HG03066 (cell line): ENCODE results near the gene NCOA5.

Experiments used
- ATAC-seq: cut with Tn5 transposase; IDR thresholded peaks from one replicate; pipeline ENCODE4 v1.9.1; 2021; ENCODE audit warnings: low read depth; ENCODE audit not compliant: unreplicated experiment

Gene NCOA5

DNA sequence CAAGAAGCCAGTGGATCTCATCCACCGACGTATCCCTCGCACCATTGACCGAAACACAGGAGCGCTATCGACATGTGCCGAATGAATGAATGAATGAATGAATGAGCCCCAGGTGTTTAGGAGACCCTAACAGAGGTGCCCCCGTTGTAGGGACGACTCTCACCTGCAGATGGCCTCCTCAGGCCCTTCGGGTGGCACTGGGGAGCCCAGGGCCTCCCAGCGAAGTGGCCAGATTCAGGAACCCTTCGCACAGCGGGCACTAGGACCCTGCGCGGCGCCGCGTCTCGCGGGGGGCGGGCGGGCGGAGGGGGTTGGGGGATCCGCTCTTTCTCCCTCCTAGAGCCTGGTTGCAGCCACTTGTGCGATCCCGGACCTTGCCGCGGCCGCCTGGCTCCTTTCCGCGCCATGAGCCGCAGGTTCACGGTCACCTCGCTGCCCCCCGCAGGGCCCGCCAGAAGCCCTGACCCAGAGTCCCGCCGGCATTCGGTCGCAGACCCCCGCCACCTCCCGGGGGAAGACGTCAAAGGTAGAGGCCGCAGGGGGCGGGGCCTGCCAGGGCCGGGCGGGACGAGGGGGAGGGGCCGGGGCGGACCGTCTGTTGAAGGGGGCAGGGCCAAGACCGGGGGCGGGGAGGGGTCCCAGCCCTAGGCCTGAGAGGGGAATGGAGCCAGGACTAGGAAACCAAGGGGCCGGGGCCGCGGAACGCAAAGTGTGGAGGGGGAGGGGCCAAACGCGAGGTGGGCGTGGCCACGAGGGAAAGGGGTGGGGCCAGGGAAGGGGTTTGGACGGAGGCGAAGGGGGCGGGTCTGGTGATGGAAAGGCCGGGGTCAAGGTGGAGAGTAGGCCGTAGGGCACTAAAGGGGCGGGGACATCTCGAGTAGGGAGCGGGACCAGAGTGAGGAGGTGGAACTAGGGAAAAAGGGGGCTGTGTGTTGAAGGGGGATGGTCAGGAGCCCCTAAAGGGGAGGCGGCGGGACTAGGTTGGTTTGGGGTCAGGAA lies 68.1 kb downstream of the NCOA5 start:
- no peak for ATAC-seq

DNA sequence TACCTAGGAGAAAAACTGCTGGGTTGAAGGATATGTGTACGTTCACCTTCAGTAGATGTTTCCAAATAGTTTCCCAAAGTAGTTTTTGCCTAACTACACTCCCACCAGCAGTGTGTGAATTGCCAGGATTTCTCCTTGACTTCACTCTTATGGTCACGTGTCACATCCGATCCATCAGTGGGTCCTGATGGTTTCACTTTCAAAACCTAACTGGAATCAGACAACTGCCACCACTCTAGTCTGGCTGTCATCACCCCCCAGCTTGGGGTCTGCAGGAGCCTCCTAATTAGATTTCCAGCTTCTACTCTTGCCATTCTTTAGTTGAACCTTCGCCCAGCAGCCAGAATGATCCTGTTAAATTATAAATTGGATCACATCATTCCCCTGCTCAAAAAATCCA lies 69.2 kb downstream of the NCOA5 start:
- ATAC-seq: no peak

DNA sequence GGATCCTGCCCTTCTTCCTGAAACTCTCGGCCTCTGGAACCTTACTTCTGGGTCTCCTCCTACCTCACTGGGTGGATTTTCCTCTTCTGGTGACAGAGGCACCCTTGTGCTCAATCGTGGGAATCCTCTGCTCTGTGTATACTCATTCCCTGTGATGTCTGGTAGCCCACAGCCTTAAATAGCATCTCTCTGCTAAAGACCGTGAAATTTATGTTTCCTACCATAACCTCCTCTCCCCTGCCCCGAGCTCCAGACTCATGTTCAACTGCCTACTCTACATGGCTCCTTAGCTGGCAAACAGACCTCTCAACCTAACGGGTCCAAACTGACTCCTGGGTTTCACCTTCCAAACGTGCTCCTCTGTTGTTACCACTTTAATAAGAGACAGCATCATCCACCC lies 71.2 kb downstream of the NCOA5 start:
- ATAC-seq: no peak

DNA sequence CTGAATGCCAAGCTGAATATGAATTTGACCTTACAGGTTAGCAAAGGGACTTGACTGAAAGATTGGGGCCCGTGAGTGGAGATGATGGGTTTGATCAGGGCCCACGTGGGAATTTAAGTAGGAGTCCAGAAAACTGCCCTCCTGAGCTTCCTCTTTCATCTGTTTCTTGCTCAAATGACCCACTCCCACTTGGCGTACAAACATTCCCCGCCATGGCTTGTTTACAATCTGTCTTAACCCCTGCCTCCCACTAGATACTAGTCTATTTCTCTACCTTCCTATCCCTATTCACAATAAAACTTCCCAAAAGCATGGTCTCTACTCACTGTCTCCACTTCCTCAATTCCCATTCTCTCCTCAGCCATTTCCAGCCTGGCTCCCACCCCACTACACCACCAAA lies 71.7 kb downstream of the NCOA5 start:
- ATAC-seq: no peak

DNA sequence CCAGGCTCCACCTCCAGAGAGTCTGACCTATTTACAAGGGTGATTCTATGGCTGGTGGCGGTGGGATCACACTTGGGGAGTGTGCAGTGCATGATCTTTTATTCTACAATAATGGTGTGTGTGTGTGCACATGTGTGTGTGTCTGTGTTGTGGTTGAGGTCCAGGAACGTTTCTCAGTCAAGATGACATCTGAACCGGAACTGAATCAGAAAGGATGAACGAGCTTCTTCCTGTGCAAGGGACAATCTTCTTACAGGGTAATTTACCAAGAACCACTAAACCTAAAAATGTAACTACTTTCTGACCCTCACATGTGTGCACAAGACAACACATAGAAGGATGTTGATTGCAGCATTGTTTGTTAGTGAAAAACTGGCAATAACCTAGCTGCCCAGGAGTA lies 72.5 kb downstream of the NCOA5 start:
- ATAC-seq: no peak

DNA sequence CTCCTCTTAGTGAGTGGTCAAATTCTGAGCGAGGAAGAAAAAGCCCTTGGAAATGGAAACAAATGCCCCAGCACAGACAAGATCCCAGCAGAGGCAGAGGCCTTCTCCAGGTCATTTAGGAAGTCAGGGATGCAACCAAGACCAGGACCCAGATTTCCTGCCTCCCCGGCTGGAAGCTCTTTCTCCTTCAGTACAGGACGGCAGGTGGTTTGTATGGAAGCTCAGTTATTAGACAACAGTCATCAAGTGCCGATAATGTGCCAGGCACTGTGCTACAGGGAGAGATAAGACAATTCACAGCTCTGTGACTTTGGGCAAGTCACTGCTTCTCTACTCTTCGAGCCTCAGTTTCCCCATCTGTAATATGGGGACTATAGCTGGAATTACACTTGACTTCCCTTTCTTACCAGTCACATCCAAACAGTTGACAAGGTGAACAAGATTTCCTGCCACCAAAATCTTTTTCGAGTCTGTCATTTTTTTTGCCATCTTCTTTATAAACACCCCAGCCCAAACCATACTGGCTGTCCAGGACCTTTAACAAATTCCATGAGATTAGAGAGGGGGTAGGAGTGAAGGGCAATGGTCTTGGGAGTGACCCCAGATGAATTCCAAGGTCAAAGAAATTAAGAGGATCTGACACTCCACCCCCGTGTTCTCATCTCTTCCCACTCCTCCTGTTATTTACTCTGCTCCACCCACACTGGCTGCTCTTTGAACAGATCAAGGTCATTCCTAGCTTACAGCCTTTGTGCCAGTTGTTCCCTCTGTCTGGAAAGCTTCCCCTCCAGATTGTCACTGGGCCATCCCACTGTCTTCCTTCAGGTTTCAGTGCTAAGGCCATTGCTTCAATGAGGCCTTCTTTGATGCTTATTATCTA lies 75.0 kb downstream of the NCOA5 start:
- no peak for ATAC-seq

DNA sequence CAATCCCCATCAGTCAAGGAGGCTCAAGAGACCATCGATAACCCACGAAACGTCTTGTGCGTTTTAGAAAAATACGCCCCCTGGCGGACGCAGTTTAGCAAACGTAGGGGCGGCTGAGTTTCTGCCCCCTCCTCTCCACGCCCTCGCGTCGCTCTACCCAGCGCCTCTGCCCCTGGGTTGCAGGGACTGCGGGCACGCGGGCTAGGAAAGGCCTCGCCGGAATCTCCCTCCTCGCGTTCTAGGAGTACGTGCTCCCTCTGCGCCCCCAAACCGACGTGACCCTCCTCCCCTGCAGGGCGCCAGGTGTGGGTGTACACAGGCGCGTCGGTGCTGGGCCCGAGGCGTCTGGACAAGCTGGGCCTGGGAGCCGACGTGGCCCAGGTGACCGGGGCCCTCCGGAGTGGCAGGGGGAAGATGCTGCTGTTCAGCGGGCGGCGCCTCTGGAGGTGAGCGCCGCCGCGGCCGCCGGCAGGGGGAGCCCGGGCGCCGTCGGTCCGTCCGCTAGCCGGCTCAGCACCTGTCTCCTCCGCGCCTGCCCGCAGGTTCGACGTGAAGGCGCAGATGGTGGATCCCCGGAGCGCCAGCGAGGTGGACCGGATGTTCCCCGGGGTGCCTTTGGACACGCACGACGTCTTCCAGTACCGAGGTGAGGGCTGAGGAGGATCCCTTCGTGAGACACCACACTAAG lies 75.8 kb downstream of the NCOA5 start:
- ATAC-seq: no peak

DNA sequence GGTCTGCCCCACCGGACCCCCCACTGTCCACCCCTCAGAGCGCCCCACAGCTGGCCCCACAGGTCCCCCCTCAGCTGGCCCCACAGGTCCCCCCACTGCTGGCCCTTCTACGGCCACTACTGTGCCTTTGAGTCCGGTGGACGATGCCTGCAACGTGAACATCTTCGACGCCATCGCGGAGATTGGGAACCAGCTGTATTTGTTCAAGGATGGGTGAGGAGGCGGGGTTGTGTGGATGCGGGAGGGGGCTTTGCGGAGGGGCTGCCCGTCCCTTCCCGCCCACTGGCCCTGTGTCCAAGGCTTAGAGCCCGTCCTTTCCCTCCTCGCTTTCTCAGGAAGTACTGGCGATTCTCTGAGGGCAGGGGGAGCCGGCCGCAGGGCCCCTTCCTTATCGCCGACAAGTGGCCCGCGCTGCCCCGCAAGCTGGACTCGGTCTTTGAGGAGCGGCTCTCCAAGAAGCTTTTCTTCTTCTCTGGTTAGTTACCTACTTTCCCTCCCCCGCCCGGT lies 76.4 kb downstream of the NCOA5 start:
- no peak for ATAC-seq

DNA sequence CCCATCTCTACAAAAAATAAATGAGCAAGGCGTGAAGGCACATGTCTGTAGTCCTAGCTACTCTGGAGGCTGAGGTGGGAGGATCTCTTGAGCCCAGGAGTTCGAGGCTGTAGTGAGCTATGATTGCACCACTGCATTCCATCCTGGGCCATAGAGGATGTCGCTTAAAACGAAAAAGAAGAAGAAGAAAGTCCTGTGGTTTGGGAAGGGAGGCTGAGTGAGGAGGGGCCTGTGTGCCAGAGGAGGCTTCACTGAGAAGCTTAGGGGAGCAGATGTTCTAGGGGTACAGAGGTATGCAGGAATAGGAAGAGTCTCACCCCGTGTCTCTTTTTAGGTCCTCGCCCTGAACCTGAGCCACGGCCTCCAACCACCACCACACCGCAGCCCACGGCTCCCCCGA lies 76.8 kb downstream of the NCOA5 start:
- no peak for ATAC-seq

DNA sequence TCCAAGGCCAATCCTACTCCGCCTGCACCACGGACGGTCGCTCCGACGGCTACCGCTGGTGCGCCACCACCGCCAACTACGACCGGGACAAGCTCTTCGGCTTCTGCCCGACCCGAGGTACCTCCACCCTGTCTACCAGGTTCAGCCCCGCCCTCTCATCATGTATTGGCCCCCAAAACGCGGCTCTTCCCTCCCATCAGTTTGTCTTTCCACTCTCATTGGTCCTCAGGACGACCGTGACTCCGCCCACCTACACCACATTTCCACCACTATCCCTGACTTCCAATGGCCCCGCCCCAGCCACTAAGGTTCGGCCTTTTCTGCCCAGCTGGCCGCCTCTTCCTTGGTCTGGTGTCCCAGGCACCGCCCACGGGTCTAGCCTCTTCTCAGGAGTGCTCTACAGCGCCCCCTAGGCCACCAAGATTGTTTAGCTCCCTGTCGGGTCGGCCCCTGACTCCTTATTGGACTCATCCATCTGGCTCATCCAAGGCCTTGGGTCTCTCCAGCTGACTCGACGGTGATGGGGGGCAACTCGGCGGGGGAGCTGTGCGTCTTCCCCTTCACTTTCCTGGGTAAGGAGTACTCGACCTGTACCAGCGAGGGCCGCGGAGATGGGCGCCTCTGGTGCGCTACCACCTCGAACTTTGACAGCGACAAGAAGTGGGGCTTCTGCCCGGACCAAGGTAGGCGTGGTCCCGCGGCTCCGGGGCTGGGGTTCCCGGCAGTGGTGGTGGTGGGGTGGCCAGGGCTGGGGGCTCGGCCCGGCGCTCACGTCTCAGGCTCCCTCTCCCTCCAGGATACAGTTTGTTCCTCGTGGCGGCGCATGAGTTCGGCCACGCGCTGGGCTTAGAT lies 77.9 kb downstream of the NCOA5 start:
- ATAC-seq: no peak
